Globus pallidus (tissue), 1 donor: ENCODE results near the gene MEA1.
"Not testable (repeated sequence)": the region's sequence is repeated elsewhere in the genome, so short reads cannot be mapped to it uniquely, and the experiment has no call there.

ENCODE experiments used
- DNase-seq: peaks from one replicate; pipeline ENCODE4 v3.0.0-alpha.2; 2015; ENCODE audit warnings: low spot score

Gene MEA1

GRCh38 chr6:43009124-43009523 is 4.6 kb downstream of the MEA1 start:
- DNase-seq: no peak

- no peak for DNase-seq
Measured at GRCh38 chr6:43007126-43007525, 6.6 kb downstream of the MEA1 start.

- no peak for DNase-seq
Measured at GRCh38 chr6:43006251-43006650, 7.5 kb downstream of the MEA1 start.

- DNase-seq: no peak
Measured at GRCh38 chr6:43005844-43006243, 7.9 kb downstream of the MEA1 start.

DNA sequence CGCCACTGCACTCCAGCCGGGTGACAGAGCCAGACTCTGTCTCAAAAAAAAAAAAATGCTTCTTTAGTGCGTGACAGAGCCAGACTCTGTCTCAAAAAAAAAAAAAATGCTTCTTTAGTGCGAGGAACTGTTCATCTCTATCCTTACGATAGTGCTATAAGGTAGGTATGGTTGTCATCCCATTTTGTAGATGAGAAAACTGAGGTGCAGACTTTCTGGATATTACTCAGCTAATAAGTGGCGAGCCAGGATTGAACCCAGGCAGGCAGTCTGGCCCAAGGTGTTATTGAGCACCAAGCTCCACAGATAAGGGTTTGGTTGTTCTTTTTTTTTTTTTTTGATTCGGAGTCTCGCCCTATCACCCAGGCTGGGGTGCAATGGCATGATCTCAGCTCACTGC is 11.9 kb downstream of the MEA1 start:
- DNase-seq: no peak

DNA sequence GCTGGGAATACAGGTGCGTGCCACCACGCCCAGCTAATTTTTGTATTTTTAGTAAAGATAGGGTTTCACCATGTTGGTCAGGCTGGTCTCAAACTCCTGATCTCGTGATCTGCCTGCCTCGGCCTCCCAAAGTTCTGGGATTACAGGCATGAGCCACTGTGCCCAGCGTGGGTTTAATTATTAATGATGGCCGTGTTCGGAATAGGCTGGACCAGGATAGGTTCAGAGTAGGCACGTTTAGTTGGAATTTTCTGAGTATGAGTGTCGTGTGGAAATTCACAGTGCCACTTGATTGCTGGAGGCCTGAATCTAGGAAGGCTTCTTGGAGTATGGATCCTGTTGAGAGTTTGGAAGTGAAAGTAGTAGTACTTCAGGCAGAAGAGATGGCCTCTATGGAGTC is 15.5 kb downstream of the MEA1 start:
- DNase-seq: not testable (repeated sequence)

- DNase-seq: no peak
Measured at GRCh38 chr6:42996513-42996912, 17.2 kb downstream of the MEA1 start.

DNA sequence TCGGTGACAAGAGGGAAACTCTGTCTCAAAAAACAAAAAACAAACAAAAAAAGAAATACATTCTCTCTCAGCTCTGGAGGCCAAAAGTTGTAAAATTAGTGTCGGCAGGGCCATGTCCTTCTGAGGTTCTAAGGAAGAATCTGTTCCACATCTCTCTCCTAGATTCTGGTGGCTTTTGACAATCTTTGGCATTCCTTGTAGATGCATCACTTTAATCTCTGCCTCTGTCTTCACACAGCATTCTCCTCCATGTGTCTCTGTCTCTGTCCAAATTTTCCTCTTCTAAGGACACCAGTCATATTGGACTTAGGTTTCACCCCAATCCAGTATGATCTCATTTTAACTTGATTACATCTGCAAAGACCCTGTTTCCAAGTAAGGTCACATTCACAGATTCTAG is 20.3 kb downstream of the MEA1 start:
- no peak for DNase-seq

- no peak for DNase-seq
Measured at GRCh38 chr6:42989923-42990322, 23.8 kb downstream of the MEA1 start.

GRCh38 chr6:42988486-42989020 is 25.2 kb downstream of the MEA1 start:
- no peak for DNase-seq

DNA sequence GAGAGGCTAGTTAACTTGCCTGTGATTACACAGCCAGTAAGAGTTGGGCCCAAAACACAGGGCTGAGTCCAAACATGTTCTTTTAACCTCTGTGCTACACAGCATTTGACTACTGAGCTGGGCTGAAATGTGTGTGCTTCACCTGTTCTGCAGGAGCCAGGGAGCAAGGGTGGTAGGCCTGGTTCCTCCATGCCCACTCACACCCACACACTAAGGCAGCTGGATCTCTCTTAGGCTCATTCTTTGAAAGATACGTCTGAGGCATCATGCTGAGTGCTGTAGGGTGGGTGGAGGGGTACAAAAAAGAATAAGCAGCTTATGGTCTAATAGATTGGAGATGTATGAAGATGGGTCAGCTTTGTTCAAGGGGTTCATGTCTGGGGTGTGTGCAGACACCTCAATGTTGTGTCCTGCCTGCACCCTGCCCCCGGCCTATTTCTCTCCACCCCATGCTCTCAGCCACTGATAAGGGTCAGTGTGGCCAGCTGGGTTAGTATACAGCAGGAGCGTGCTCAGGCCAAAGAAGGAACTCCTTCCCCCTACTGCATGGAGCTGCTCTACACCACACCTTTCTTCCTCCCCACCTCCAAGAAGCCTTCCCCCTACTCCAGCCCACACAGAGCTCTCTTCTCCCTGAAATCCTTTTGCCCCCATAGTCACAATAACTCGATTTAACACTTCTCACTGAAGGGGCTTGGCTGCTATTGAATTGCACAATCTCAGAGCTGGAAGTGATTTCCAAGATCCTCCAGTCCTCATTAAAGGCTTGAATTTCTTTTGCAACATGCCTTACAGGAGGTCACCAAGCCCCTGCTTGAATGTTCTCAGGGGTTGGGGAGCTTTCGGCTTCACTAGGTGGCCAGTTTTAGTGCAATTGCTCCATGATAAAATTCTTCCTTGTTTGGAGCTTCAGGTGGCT is 26.0 kb downstream of the MEA1 start:
- DNase-seq: no peak

DNA sequence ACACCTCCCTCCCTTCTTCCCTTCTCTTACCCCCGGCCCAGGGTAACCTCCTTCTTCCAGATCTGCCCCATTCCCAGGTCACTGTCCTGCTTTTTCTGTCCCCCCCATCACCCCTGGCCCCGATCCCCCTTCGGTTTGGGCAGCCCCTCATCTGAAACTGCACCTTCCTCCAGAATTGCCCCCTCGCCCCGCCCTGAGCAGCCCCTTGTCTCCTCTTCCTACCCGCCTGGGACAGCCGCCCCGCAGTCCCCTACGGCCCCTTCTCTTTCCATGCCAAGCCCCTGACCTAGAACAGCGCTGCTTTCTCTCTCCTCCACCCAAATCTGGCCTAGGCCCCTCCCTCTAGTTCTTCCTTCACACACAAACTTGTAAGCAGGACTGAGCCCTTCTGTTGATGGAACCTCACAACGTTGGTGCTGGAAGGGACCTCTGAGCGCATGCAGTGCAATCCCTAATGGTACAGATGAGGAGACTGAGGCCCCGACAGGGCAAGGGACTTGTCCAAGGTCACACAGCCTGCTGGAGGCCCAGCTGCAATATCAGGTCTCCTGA is 28.7 kb downstream of the MEA1 start:
- no peak for DNase-seq

DNA sequence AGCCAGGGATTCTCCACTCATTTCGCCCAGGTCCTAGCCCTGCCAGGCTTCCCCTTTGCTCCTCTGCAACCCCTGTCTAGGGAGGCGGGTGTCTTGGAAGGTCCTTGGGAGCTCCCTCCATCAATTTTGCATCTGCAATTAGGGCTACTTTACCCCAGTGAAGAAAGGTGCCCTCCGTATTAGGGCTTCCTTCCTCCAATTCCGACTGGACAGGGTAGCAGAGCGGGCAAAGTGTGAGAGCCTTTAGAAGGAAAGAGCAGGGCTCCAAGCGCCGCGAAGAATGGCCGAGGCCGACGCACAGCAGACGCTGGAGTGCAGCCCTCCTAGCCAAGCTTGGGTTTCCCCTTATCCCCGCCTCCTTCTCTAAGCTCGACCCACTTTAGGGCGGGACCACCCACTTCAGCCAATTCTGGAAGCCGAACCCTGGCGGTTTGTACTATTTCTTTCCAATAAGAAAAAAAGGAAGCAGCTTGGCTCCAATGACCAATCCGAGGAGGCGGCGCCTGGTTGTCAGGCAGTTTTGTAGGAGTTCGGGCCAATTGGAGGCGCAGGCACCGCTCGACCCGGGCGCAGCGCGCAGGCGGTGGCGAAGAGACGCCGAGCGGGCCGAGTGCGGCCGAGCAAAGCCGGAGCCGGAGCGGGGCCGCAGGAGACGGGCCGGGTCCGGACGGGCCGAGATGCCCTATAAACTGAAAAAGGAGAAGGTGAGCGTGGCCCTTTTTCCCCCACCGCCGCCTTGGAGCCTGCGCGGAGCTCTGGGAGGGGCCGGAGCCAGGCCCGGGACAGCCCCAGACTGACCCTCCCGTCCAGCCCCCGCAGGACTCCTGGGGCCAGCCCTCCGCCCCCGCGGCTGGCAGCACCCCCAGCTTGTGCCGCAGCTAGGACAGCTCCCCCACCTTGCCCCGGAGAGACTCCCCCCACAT is 29.5 kb downstream of the MEA1 start, which contains the start of gene PPP2R5D:
Gene PPP2R5D, plus strand, starts transcription at position 570 of the 923 bp plus-strand sequence. Its CDS starts 108 bp downstream, at position 678.
- peak; percentile 99 for DNase-seq

DNA sequence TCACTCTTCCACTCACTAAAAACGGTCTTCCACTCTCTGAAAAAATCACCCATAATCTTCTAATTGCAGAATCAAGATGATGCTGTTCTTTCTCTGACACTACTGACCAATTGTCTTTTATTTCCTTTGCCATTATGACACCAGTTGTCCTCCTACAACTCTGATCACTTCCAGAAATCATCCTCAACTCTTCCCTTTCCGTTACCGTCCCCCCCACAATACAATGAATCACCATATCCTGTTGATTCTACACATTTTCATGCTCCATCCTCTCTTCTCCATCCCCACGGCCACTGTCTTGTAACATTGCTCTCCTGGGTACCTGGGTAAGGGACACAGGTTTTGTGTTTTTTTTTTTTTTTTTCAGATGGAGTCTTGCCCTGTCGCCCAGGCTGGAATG is 31.9 kb downstream of the MEA1 start:
- no peak for DNase-seq

GRCh38 chr6:42979523-42980177 is 34.1 kb downstream of the MEA1 start:
- DNase-seq: no peak

DNA sequence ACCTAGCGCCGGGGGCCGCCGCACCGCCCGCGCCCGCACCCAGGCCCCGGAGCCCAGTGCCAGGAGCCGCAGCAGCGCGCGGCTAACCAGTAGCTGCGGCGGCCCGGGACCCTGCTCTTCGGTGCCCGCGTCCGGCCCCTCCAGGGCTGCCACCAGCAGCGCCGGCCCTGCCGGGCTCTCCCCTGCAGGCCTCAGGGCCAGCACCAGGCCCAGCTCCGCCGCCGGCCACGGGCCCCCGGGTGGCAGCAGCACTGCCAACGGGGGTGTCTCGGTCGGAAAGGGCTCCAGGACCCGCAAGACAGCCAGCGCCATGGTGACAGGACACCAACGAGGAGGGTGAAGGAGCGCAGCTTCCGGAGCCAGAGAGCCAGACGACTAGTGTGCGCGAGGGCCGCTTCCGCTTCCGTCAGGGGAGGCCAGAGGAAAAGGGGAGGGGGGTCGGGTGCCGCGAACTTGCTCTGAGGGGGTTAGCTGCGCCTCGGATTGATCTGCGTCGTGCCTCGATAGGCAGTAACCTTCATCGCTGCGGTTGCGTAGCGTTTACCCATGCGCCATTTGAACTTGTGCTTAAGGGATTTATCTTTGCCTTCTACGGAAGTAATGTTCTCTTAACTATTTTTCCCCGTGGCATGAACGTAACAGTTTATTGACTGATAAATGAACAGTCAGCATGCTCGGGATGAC is 34.8 kb downstream of the MEA1 start, which contains the start of gene PEX6:
Gene PEX6, minus strand, starts transcription at position 343 of the 684 bp plus-strand sequence. Its CDS starts 31 bp downstream, at position 312.
- peak; percentile 78 for DNase-seq

DNA sequence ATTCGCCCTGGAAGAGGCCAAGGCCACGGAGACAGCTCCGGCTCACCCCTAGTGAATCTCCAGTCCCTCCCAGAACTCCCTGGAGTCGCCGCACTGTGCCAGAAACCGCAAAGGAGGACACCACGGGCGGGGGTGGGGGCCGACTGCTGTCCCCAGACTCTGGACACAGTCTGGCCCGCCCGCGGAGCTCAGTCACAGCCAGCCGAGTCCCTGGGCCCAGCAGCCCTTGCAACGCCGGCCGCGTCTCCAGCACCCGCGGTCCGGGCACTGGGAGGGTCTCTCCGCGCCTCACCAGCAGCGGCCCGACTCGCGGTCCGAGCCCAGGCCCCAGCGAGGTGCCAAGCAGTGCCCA is 35.3 kb downstream of the MEA1 start:
- DNase-seq: no peak

DNA sequence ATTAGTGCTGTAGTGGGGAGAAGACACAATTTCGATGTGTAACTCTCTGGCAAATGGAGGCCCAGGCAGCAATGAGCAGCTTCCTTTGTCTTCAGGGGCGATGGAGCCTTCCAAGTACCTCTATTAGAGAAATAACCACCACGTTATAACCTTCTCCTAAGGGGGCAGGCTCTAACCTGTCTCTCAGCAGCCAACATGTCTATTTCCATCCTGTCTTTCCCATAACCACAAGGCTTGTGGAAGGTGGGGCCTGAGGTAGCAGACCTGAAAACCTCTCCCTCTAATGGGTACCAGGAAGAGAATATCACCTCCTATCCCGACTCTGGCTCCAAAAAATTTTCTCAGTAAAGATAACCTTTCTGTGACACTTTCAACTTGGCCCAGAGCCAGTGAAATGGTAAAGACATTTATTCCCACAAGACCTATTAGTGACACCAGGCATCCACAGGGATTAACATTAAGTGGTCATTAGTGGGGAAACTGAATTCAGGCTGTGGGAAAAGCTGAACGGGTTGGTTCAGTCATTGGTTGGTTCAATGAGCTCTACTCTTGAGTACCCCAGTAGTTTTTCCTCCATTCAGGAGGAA is 38.7 kb downstream of the MEA1 start:
- DNase-seq: no peak

DNA sequence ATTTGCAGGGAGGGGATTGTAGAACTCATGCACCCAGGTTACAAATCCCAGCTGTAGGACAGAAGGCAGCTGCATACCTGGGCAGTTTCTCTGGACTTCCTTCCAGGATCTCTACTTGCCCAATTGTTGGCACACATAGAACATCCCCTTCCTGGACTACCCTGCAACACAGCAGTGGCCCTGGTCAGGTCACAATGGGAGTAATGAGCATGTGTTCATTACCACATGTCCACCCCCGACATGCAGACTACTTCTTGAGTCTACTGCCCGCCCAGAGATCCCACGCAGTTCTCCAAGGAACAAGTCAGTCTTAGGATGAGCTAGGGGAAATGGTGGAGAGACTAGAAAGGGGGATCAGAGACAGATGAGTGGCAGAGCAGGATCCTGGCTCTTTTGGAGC is 39.8 kb downstream of the MEA1 start:
- no peak for DNase-seq

DNA sequence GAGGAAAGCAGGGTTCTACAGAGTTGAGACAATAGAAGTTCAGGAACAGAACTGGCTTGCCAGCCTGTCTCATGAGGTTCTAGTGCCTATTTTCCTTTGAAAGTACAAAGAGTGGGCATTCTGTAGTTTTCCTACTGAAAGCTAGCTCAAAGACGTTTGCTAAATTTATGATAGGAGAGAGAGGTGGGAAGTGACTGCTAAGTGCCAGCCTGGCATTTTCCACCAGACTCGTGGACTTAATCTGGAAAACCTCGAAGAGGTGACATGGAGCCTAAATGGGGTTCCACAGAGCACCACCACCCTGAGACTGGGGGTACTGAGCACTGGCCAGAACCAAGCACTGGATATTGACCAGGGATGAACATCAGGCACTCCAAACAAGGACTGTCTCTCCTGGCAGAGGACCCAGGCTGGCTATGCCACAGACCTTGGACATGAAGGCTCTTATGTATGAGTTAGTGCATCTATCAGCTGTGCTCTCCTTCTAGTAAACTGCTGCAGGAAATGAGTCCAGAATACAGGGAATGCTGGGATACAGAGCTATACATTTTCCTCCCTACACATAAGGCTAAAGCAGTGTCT is 41.9 kb downstream of the MEA1 start:
- DNase-seq: no peak
